HUES64 (cell line): ENCODE measurements around the gene KCNK3.

Experiments used
- H3K27ac ChIP-seq: 2 replicates; pipeline ENCODE4 v1.7.0; 2013; ENCODE audit warnings: low read depth, low read length, inconsistent platforms
- H3K27me3 ChIP-seq: 2 replicates; pipeline ENCODE4 v1.6.1; 2013; ENCODE audit warnings: mild to moderate bottlenecking, low read length; ENCODE audit not compliant: insufficient read depth
- H3K36me3 ChIP-seq: 2 replicates; pipeline ENCODE4 v1.6.1; 2013; ENCODE audit warnings: mild to moderate bottlenecking, low read length; ENCODE audit not compliant: insufficient read depth
- H3K4me1 ChIP-seq: 2 replicates; pipeline ENCODE4 v1.6.1; 2013; ENCODE audit warnings: mild to moderate bottlenecking, low read length, moderate library complexity; ENCODE audit not compliant: insufficient read depth
- H3K4me3 ChIP-seq: 2 replicates; pipeline ENCODE4 v1.5.1; 2013; ENCODE audit warnings: mild to moderate bottlenecking, low read length, moderate library complexity
- H3K9ac ChIP-seq: 2 replicates; pipeline ENCODE4 v1.6.1; 2013; ENCODE audit warnings: mild to moderate bottlenecking, low read depth, low read length
- H3K9me3 ChIP-seq: 2 replicates; pipeline ENCODE4 v1.6.1; 2013; ENCODE audit warnings: low read depth, low read length; ENCODE audit not compliant: insufficient read depth
- WGBS: fragments of 150-250, 120-280 bp; methylation state at CpG from one replicate; pipeline ENCODE4 v1.1.7; 2013; ENCODE audit warnings: missing lambda C conversion rate; 5-methylcytosine and 5-hydroxymethylcytosine counted together

KCNK3 gene

DNA sequence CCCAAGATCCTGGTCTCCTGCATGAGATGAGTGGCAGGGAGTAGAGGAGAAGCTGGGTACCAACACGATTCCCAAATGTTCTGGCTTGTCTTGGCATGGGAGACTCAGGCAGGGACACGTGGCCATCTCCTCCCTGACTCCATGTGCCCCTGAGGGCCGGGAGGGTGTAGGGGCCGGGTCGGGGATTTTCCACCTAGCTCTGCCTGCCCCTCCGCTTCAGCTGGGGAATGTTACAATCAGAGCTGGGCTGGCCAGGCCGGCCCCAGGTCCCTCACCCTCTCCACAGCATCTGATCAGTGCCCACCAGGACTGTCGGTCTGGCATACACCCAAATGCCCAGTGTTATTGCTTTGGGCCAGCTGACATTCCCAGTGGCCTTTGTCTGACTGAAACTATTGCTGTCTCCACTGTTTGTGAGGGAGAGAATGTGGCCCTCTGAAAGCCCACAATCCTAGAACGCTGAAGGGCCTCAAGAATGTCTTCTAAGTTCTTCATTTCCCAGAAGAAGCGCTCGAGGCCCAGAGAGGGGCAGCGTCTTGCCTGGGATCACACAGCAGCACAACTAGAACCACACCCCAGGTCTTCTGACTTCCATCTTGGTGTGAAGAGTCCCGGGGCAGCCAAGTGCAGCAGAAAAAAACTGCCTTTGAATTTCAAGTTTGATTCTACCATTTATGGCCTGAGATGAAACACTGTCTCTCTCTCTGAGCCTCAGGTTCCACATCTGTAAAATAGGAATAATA is 23.2 kb downstream of the KCNK3 start:
- 88% methylated on average over 13 of the region's 13 CpGs for WGBS
- no peaks in the 10 kb centered on the region for H3K27me3 ChIP-seq
- no peak overlapping the region for H3K4me3 ChIP-seq
- no peak overlapping the region for H3K27ac ChIP-seq
- no peaks in the 10 kb centered on the region for H3K36me3 ChIP-seq
- H3K4me1 ChIP-seq, result peaks cover 2% of the 10 kb centered on the region
- H3K9me3 ChIP-seq, result no peaks in the 10 kb centered on the region
- no peak overlapping the region for H3K9ac ChIP-seq

DNA sequence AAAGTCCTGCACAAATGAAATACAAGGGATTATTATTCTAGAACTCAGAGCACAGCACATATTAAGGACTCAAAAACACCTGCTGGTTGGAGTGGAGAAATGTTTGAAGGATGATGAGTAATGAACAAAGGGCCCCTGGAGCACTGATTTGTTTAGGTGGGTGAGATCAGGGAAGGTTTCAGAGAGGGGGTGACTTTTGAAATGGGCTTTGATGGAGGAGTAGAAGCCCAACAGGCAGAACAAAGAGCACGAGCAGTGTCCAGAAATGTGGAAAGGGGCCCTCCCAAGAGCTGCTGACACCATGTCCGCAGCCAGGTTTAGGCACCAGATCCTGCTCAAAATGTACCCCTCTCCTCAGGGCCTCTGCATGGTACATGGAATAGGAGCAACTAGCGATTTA is 23.8 kb downstream of the KCNK3 start:
- peaks cover 6% of the 10 kb centered on the region for H3K4me1 ChIP-seq
- no peaks in the 10 kb centered on the region for H3K36me3 ChIP-seq
- no peak overlapping the region for H3K27ac ChIP-seq
- H3K9me3 ChIP-seq, result no peaks in the 10 kb centered on the region
- no peaks in the 10 kb centered on the region for H3K27me3 ChIP-seq
- WGBS, result 93% methylated on average over 3 of the region's 3 CpGs
- no peak overlapping the region for H3K9ac ChIP-seq
- no peak overlapping the region for H3K4me3 ChIP-seq

DNA sequence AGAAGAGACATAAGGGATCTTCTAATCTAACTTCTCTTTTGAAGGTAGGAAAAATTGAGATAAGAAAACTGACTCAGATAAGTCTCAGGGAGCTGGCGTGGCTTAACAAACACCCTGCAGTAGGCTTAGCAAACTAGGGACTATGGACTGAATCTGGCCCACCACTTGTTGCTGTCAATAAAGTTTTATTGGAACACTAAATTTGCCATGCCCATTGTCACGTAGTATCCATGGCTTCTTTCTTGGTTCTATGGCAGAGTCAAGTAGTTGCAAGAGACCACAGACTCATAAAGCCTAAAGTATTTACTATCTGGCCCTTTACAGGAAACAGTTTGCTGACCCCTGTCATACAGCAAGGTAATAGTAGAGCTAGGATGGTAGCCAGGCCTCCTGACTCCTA is 24.2 kb downstream of the KCNK3 start:
- 87% methylated on average over 2 of the region's 2 CpGs for WGBS
- Histone ChIP-seq H3K9me3 (no peaks in the 10 kb centered on the region), H3K9ac (no peak overlapping the region), H3K4me3 (no peak overlapping the region), H3K4me1 (peaks cover 6% of the 10 kb centered on the region), H3K27me3 (no peaks in the 10 kb centered on the region), H3K27ac (no peak overlapping the region), H3K36me3 (no peaks in the 10 kb centered on the region)

DNA sequence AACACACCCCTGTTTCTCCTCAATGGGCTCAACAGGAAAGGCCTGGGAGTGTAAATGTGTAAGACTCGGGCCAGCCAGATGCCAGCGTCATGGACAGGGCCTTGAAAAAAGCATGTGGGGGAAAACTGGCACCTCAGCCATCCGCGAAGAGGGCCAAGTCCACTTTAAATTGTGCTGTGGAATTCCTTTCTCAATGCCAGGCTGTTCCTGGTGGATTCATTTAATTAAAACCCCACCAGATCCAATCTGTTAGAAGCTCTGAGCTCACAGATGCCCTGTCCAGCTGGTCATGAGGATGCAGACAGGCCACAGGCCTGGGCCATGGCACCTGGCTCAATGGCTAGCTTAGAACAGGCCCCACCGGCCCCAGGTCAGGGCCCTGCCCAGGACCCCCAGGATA is 24.8 kb downstream of the KCNK3 start:
- H3K36me3 ChIP-seq, result no peaks in the 10 kb centered on the region
- no peak overlapping the region for H3K9ac ChIP-seq
- no peak overlapping the region for H3K27ac ChIP-seq
- 96% methylated on average over 5 of the region's 5 CpGs for WGBS
- H3K9me3 ChIP-seq, result no peaks in the 10 kb centered on the region
- no peak overlapping the region for H3K4me3 ChIP-seq
- peaks cover 6% of the 10 kb centered on the region for H3K4me1 ChIP-seq
- no peaks in the 10 kb centered on the region for H3K27me3 ChIP-seq

DNA sequence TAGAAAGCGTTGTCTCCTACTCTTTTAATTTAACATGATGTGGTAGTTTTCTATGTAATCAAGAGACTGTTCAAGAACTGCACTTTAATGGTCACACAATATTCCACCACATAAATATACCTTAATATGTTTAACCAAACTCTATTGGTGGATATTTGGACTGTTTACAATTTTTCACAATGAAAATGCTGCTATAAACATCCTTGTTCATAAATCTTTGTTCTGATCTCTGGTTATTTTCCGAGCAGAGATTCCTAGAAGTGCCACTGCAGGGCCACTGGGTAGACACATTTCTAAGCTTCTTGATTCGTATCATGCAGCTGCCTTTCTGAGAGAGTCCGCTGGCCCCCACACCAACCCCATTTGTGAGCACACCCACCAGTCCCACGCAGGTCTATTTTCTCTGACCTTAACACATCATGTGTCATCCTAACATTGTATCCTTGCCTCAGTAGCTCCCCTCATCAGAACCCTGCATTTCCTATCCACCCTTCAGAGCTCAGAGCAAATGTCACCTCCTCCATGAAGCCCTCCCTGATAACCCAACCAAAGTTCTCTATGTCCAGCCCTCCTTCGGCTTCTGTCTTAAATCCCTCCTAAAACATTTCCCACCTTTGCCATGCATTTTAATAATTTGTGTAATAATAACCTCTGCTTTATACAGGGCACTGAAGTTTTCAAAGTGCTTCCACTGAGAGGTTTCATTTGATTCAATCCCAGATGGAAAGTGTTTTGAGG is 26.6 kb downstream of the KCNK3 start:
- no peak overlapping the region for H3K9ac ChIP-seq
- peaks cover 6% of the 10 kb centered on the region for H3K4me1 ChIP-seq
- no peaks in the 10 kb centered on the region for H3K27me3 ChIP-seq
- H3K36me3 ChIP-seq, result no peaks in the 10 kb centered on the region
- WGBS, result 54% methylated on average over 5 of the region's 6 CpGs
- H3K9me3 ChIP-seq, result no peaks in the 10 kb centered on the region
- no peak overlapping the region for H3K27ac ChIP-seq
- no peak overlapping the region for H3K4me3 ChIP-seq

DNA sequence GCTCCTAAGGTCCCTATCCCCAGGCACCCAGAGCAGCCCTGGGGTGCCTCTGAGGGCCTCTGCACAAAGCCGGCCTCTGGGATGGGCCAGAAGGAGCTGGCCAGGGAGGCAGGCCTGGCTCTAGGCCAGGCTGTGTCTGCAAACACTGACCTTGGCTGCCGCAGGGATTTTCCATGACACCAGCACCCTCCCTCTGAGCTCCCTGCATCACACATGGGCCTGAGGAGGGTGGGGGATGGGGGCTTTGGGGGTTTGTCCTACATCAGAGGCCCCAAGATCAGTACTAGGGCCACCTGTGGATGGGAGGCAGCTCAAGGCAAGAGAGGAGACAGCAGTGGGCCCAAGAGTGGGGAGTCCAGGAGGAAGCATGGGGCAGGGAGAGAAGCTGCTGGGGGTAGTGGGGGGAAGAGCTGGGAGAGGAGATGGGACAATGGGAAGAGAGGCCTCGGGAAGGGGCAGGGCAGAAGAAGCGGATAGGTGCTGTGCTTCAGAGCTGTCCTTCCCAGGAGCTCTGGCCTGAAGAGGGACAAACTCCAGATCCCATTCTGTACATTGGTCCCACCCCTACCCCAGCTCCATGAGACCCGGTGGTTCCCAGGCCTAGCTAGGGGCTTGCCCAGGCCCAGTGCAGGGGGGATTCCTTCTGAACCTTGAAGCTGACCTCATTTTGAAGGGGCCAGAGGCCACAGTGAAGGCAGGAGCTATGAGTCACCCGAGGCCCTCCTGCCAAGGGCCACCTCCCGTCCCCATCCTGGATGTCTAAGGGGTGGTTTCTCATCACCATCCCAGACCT is 28.0 kb downstream of the KCNK3 start:
- no peak overlapping the region for H3K27ac ChIP-seq
- WGBS, result 67% methylated on average over 7 of the region's 7 CpGs
- no peaks in the 10 kb centered on the region for H3K36me3 ChIP-seq
- H3K4me1 ChIP-seq, result peaks cover 6% of the 10 kb centered on the region
- no peaks in the 10 kb centered on the region for H3K27me3 ChIP-seq
- H3K9ac ChIP-seq, result no peak overlapping the region
- no peak overlapping the region for H3K4me3 ChIP-seq
- H3K9me3 ChIP-seq, result no peaks in the 10 kb centered on the region

DNA sequence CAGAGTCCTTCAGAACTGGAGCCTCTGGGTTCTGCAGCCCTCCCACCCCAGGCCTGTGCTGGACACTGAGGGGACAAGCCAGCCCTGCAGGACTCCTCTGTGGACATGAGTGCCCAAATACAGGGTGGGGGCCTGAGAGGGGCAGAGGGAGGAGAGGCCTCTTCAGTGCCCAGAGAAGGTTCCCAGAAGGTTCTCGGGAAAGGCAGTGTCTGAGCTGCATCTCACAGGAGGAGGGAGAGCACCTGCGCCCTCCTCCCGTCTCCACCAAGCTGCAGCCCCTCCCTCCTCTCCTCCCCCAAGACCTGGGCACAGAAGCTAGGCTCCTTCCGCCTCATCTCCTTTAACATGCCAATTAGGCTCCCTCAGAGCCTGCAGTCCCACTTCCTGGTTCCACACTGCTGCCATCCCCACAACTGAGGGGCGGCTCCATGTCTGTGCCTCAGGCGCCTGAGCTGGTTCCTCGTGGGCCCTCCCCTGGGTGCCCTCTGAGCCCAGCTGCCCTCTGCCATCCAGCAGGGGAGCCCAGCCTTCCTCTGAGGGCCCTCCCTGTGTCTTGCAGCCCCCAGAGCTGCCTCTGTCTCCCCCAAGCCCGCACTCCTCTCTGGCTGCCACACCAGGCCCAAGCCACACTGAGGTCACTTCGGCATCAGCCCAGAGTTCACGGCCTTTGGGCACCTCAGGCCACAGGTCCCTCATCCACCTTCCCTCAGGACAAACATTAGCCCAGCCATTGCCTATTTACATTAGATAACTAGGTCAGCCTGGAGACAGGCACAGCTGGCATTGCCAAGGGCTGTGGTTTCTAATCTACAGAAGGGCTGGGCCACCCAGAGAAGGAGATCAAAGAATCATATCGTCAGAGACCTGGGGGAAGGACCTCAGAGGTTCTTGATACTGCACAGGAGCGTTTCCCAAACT is 28.9 kb downstream of the KCNK3 start:
- H3K36me3 ChIP-seq, result no peaks in the 10 kb centered on the region
- H3K4me1 ChIP-seq, result peaks cover 6% of the 10 kb centered on the region
- no peak overlapping the region for H3K4me3 ChIP-seq
- no peaks in the 10 kb centered on the region for H3K27me3 ChIP-seq
- H3K27ac ChIP-seq, result no peak overlapping the region
- no peaks in the 10 kb centered on the region for H3K9me3 ChIP-seq
- no peak overlapping the region for H3K9ac ChIP-seq
- 67% methylated on average over 12 of the region's 12 CpGs for WGBS

DNA sequence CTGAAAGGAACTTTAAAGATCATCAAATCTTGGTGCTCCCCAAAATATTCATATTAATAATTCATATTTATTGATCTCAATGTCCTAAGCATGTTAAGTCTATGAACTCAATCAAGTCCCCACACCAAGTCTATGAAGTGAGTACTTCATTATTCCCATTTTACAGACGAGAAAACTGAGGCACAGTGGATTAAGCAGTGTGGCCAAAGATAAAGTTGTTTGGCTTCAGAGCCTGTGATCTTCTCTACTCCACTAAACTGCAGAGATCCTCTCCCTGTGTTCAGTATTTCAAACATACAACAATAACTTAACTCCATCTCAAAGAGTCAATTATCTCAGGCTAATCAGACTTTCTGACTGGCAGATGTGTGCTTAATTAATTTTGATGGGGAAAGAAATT is 29.8 kb downstream of the KCNK3 start:
- no peaks in the 10 kb centered on the region for H3K27me3 ChIP-seq
- 80% methylated on average over 1 of the region's 1 CpG for WGBS
- no peak overlapping the region for H3K9ac ChIP-seq
- H3K27ac ChIP-seq, result no peak overlapping the region
- no peaks in the 10 kb centered on the region for H3K9me3 ChIP-seq
- no peaks in the 10 kb centered on the region for H3K36me3 ChIP-seq
- no peak overlapping the region for H3K4me3 ChIP-seq
- H3K4me1 ChIP-seq, result peaks cover 6% of the 10 kb centered on the region

DNA sequence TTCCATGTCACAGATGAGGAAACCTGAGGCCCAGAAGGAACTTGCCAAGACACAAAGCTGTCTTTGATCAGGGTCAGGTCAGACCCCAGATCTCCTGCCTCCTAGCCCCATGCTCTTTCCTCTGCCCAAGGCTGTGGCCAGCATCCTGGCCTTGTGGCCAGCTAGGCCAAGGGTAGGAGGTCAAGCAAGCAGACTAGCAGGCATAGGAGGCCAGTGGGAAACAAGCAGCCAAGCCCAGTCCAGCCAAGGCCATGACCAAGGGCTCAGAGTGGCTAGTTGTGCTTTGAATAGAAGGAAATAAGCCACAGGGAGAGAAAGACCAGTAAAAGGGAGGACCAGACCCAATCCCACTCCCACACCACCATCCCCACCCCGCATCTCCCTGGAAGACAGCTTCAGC is 30.4 kb downstream of the KCNK3 start:
- H3K4me3 ChIP-seq, result no peak overlapping the region
- H3K27me3 ChIP-seq, result no peaks in the 10 kb centered on the region
- H3K4me1 ChIP-seq, result peaks cover 6% of the 10 kb centered on the region
- H3K9ac ChIP-seq, result no peak overlapping the region
- H3K27ac ChIP-seq, result no peak overlapping the region
- no peaks in the 10 kb centered on the region for H3K9me3 ChIP-seq
- 100% methylated on average over 1 of the region's 1 CpG for WGBS
- no peaks in the 10 kb centered on the region for H3K36me3 ChIP-seq

DNA sequence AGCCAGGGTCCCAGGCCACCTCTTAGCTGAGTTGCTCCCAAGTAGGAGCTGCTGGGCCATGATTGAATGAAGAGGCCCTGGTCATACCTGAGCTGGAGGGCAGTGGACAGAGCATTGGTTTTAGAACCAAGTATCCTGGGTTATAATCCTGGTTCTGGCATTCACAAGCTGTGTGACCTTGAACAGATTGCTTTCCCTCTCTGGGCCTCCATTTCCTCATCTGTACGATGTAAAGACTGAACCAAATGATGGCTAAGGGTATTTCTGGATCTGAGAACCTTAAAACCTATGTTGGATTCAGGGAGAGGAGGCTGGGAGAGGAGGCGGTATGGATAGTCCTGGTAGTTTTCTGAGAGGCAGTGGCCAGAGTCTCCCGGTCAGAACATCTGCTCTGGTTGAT is 31.0 kb downstream of the KCNK3 start:
- Histone ChIP-seq H3K27ac (no peak overlapping the region), H3K27me3 (no peaks in the 10 kb centered on the region), H3K4me1 (peaks cover 6% of the 10 kb centered on the region), H3K36me3 (no peaks in the 10 kb centered on the region), H3K9ac (no peak overlapping the region), H3K4me3 (no peak overlapping the region), H3K9me3 (no peaks in the 10 kb centered on the region)
- WGBS, result 96% methylated on average over 3 of the region's 3 CpGs
